Limb (tissue), 2 donors: ENCODE measurements around the gene TRIM22.
"Not testable (repeated sequence)": the region's sequence is repeated elsewhere in the genome, so short reads cannot be mapped to it uniquely, and the experiment has no call there.

ENCODE experiments used
- DNase-seq, 2 donors: peaks; one replicate each; pipeline ENCODE4 v3.0.0-alpha.2; 2016; ENCODE audit errors: extremely low spot score in 2 of 2

The TRIM22 gene, protein sequence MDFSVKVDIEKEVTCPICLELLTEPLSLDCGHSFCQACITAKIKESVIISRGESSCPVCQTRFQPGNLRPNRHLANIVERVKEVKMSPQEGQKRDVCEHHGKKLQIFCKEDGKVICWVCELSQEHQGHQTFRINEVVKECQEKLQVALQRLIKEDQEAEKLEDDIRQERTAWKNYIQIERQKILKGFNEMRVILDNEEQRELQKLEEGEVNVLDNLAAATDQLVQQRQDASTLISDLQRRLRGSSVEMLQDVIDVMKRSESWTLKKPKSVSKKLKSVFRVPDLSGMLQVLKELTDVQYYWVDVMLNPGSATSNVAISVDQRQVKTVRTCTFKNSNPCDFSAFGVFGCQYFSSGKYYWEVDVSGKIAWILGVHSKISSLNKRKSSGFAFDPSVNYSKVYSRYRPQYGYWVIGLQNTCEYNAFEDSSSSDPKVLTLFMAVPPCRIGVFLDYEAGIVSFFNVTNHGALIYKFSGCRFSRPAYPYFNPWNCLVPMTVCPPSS

DNA sequence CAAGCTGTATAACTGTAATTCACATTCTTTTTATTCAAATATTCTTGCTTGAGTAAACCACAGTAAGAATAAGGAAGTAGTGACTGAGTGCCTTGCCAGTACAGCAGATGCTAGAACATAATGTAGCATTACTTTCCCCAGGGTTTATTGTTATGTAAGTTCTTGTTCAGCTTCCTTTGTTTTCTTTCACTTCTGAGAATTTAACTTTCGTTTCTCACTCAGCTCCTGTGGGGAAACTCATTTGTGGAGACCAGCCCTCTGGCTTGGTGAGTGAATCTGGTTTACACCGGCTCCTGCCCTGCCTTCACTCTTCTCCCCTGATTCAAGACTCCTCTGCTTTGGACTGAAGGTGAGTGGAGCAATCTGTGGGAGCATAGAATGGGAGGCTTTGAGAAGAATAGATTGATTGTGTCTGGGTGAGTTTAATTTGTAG lies at the start of gene TRIM22:
Gene TRIM22 (plus strand): TSS at position 240 of the 433 bp plus-strand sequence. CDS start 6,443 bp downstream, outside the sequence.
- peak in 1 of 2 donors; percentile 44 for DNase-seq

DNA sequence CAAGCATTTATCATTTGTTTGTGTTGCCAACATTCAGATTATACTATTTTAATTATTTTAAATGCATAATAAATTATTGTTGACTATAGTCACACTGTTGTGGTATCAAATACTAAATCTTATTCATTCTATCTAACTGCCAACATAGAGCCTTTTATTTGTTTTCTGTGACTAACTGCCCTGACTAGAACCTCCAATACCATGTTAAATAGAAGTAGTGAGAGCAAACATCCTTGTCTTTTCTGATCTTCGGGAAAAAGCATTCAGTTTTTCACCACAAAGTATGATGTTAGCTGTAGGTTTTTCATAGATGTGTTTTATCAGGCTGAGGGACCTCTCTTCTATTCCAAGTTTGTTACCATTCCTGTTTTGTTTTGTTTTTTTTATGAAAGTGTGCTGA lies 49.6 kb upstream of the TRIM22 start:
- no peak for DNase-seq

DNA sequence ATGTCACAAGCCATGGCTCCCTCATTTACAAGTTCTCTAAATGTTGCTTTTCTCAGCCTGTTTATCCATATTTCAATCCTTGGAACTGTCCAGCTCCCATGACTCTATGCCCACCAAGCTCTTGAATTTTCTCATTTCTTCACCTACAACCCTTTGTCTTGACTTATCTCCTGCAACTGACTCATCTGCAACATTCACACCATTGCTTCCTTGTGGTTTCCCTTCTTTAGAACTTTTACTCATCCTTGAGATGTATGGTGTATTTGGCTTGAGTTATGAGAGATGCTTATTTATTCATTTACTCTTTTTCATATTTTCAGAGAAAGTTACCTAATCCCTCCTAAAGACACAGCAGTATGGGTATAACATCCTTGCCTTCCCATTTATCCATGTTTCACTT lies 46.0 kb upstream of the TRIM22 start:
- DNase-seq = no peak

DNA sequence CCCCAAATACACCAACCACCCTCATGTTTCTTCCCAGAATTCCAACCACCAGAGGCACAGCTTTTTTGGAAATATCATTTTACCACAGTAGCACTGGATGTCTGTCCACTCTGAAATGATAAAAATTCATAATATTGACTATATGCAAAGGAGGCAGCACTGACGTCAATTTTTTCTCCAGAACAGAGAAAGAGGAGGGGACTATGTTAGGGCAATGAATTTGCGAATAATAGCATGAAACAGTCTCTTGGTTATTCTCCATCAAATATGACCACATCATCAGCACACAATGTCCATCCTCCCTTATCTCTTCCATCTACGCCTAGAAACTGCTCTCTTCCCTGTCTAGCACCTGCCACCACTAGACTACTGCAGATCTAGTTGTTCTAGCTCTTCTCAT lies 43.5 kb upstream of the TRIM22 start:
- DNase-seq = no peak

DNA sequence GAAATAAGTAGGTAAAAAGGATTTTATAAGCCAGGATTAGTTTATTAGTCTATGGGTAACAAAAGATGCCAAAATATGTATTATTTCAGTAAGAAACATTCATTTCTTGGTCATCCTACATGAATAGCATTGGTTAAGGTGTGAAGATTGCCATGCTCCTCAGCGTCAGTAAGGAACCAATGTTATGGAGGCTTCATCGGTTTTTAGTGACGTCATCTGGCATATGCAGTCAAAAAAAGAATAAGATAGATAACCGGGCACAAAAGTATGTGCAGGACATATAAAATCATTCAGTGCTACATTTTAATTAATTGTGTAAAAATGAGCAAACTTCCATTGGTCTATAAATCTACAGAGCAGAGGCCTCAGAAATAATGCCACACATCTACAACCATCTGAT lies 34.1 kb upstream of the TRIM22 start:
- no peak for DNase-seq

DNA sequence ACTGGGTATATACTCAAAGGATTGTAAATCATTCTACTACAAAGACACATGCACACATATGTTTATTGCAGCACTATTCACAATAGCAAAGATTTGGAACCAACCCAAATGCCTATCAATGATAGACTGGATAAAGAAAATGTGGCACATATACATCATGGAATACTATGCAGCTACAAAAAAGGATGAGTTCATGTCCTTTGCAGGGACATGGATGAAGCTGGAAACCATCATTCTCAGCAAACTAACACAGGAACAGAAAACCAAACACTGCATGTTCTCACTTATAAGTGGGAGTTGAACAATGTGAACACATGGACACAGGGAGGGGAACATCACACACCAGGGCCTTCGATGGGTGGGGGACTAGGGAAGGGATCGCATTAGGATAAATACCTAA lies 32.6 kb upstream of the TRIM22 start:
- not testable (repeated sequence) for DNase-seq

DNA sequence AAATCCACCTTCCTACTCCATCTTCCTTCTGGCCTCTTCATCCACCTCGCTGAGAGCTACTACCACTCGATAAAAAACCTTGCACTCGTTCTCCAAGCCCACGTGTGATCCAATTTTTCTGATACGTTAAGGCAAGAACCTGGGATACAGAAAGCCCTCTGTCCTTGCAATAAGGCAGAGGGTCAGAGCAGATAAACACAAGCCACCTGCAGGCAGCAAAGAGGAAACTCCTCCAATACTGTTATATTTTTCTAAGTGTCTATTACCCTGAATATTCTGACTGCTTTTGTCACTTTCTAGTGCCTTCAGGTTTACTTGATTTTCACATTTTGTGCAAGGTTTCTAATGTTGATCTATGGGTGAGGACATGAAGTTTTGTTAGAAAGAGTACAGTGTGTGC lies 31.3 kb upstream of the TRIM22 start:
- no peak for DNase-seq

DNA sequence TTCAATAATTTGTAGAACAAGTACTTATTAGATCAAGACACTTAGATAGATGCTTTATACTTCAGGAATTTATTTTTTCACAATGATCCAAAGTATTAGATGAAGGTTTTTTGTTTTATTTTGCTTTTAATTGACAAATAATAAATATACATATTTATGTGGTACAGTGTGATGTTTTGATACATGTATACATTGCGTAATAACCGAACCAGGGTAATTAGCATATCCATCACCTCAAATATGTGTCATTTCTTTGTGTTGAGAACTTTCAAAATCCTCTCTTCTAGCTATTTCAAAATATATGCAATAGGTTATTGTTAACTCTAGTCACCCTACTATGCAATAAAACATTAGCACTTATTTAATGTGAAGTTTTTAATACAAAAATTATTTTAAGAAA lies 26.1 kb upstream of the TRIM22 start:
- no peak for DNase-seq

DNA sequence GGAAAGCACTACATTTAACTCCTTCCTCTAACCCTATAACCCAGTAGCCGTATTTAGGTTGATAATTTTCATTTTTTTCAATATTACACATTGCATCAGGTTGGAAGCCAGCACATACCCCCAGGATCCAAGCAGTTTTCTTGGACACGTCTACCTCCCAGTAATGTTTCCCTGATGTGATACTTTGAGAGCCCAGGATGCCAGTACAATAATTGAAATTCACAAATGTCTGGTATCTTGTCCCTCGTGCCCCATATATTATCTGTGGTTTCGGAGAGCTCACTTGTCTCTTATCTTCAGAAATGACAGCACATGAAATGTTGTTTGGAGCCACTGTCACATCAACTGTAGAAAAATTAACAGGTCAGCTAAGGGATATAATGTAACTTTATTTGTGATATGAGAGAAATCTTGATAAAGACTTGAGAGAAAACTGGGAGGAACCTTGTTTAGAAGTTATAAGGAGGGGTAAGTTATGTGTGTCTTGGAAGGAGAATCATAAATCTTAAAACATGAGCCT lies 24.5 kb upstream of the TRIM22 start:
- DNase-seq = no peak

DNA sequence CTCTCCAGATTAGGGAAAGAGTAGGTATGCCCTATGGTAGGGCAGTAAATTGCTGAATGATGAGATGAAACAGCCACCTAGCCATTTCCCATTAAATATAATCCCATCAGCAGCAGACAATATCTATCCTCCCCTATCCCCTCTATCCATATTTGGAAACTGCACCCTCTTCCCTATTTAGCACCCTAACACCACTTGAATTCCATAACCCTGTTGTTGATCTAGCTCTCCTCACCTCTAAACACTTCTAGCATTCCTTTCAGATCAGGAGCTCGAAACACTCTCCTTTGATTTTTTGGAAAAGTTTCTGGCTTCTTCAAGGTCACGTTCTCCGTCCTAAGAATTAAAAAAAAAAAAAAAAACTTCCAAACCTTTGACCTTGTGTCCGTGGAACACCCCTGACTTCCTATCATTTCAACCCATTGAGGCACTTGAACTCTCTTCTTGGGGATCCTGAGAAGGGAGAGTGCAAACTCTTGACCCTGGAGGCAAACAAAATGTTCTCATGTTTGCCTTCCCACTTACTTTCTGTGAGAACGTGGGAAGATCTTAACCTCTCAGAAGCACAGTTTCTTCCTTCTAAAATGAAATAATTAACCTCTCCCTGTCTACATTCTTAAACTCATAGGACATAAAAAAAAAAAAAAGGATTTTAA lies 23.7 kb upstream of the TRIM22 start:
- DNase-seq = no peak

DNA sequence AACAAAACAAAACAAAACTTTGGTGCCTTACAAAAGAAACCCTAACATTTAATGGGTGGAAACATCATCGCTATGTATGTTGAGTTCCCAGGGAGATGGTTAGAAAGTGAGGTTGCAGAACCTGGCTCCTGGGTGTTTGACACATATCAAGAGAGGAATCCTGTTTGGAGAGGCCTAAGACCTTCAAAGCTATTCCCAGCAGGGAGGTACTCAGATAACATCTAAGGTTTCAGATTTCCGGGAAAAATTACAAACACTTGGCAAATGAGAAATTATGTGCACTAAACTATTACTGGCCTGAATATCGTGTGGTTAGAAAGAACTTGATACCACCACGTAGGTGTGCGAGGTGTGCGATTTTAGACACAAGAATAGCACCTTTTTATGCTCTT lies 23.2 kb upstream of the TRIM22 start:
- DNase-seq = no peak

DNA sequence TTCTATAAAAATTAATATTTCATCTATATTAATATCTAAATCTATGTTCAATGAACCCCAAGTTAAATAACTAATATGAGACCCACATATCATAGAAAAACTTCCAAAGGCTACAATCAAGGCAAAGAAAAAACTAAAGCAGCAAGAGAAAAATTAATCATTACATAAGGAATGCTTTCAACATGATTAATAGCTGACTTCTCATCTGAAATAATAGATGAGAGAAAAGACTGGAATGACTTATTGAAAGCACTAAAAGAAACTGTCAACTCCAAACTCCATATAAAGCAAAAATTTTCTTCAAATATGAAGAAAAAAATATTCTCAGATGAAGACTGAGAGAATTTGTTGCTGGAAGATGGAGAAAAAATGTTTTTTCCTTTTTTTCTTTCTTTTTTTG lies 17.8 kb upstream of the TRIM22 start:
- no peak for DNase-seq

DNA sequence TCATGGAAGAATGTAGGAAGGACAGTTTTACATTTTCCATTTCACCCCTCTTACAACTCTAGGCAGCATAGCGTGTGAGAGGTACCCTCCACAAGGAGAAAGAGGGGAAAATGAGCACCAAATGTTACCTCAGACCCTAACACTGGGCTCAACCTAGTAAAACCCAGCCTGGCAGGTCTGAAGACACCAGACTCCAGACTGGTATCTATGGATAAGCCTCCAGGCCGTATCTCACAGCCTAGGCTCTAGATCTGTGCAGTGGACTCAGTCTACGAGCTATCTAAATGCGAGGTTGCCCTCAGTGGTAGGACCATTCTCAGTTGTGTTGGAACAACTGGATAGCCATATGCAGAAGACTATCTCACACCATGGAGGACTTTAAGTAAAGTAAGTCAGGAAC lies 15.2 kb upstream of the TRIM22 start:
- DNase-seq = no peak

DNA sequence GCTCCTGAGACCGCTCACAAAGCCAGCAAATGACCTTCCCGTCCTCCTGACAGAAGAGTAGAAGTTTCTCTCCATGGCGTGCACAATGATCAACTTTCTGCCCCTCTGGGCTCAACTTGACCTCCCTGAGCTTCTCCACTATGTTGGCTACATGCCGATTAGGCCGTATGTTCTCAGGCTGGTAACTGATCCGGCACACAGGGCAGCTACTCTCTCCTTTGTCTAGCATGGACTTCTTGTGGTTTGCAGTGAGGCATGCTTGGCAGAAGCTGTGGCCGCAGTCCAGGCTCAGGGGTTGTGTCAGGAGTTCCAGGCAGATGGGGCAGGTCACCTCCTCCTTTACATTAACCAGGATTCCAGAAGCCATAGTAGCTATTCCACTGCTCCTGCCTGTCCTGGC lies 9.8 kb upstream of the TRIM22 start:
- DNase-seq = no peak

DNA sequence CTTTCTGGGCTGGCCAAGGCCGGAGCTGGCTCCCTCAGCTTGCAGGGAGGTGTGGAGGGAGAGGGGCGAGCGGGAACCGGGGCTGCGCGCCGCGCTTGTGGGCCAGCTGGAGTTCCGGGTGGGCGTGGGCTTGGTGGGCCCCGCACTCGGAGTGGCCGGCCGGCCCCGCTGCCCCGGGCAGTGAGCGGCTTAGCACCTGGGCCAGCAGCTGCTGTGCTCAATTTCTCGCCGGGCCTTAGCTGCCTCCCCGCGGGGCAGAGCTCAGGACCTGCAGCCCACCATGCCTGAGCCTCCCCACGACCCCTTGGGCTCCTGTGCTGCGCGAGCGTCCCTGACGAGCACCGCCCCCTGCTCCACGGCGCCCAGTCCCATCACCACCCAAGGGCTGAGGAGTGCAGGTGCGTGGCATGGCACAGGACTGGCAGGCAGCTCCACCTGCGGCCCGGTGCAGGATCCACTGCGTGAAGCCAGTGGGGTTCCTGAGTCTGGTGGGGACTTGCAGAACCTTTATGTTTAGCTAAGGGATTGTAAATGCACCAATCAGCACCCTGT lies 6.6 kb upstream of the TRIM22 start:
- not testable (repeated sequence) for DNase-seq

DNA sequence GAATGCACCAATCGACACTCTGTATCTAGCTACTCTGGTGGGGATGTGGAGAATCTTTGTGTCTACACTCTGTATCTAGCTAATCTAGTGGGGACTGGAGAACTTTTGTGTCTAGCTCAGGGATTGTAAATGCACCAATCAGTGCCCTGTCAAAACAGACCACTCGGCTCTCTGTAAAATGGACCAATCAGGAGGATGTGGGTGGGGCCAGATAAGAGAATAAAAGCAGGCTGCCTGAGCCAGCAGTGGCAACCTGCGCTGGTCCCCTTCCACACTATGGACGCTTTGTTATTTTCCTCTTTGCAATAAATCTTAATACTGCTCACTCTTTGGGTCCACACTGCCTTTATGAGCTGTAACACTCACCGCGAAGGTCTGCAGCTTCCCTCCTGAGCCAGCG lies 6.0 kb upstream of the TRIM22 start:
- DNase-seq = not testable (repeated sequence)

DNA sequence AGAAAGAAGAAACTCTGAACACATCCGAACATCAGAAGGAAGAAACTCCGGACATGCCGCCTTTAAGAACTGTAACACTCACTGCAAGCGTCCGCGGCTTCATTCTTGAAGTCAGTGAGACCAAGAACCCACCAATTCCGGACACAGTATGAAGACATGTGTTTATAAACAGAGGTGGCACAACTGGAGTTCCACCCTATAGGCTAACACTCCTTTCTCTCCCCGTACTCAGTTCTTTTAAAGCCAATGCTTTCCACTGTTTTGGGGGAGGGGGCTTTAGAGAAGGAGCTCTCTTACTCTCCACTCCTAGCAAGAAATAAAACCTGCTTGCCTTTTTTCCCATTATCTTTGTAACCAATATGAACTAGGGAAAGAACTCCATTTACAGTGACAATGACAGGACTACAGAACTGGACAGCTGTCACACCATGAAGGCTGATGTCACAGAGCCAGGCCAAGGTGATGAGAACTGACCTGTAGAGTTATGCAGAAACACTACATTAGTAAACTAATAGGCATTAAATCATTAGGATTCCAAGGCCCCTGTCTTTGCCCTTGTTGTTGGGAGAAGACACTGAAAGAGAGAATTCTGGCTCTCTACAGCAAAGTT lies 5.4 kb upstream of the TRIM22 start:
- no peak for DNase-seq

DNA sequence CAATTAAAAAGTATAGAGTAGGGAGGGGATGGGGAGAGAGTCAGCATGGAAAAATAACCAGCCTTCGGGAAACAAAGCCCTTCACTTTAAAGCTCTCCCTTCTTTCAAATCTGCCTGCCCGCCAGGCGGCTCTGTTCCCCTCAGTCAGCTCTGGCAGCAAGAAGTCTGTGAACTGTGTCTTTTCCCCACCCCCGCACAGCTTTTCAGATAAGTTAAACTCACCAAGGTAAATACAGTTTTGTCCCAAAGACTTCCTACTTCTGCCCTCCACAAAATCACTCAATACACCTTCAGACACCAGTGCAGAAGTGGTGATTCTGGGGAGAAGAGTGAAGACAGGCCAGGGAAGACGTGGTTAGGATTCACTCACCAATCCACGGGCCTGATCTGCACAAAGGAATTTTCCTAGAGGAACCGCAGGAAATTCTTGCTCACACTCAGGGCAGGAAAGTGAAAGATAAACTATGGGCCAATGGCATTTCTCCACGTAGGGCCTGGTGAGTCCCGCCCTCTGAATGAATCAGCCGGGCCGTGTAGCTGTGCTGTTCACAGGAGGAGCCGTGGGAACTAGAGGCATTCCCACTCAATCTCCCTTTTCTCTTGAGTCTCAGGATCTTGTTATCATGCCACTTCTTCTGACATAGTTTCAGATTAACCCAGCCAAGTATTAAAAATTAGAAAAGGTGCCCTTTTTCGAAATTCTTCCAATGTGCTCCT lies 4.8 kb upstream of the TRIM22 start, which contains the start of gene TRIM5:
Gene TRIM5 (minus strand): TSS at position 429 of the 717 bp plus-strand sequence. CDS start 4,897 bp downstream, outside the sequence.
- DNase-seq = peak; percentile 82 to 92

DNA sequence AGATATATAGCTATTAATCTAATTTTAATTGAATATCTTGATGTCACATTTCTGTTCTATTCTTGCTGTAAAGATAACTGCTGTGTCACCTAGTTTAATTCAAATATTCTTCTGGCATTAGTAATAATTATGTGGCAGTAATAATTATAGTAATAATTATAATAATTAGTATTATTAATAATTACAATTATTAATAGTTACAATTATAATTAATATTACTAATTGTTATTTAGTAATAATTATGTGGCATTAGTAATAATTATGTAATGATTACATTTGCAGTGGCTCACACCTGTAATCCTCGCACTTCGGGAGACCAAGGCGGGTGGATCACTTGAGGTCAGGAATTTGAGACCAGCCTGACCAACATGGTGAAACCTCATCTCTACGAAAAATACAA lies 3.2 kb upstream of the TRIM22 start:
- no peak for DNase-seq

DNA sequence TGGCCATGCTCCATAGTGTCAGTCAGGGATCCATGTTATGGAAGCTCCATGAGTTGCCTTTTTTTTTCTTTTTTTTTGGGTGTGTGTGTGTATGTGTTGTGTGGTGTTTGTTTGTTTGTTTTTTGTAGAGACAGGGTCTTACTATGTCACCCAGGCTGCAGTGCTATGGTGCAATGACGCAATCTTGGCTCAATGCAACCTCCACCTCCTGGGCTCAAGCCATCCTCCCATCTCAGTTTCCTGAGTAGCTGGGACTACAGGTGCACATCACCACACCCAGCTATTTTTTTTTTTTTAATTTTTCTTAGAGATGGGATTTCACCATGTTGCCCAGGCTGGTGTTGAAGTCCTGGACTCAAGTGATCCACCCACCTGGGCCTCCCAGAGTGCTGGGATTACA lies 1.1 kb upstream of the TRIM22 start:
- no peak for DNase-seq

DNA sequence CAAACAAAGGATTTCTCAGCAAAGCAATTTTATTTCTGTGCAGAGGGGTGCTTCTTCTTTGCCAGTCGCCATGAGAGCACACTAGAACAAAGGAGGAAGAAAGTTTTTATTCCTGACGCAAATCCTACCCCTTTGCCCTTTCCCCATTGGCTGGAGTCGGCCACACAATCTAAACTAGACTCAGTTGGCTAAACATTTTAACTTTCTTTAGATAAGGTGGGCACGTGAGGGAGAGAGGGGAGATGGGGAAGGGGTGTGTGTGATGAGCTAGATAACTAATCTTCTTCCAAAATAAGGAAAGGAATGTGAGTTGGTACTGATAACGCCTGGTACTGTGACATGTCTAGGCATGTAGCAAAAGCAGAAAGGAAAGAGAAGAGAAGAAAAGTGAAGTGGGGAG lies 626 bp downstream of the TRIM22 start:
- no peak for DNase-seq
